Sigmoid colon (tissue), 7 donors: ENCODE data around the gene MGST3. TPM values are rescaled to one million over a fixed set of nuclear protein-coding genes. Genes with fewer than 3 reads are reported as not detected.

ENCODE experiments used
- DNase-seq: peaks from one replicate; pipeline ENCODE4 v3.0.0-alpha.2; 2019
- H3K27ac ChIP-seq, 4 donors: fragments of 200-600 bp; sonication (generic); one replicate each; pipeline ENCODE4 v1.5.1; 2016 to 2019; ENCODE audit warnings: mild to moderate bottlenecking in 1 of 4
- H3K27me3 ChIP-seq, 3 donors: fragments of 200-600 bp; sonication (generic); one replicate each; pipeline ENCODE4 v1.5.1; 2019; ENCODE audit warnings: mild to moderate bottlenecking in 1 of 3
- H3K36me3 ChIP-seq, 4 donors: fragments of 200-600 bp; sonication (generic); one replicate each; pipeline ENCODE4 v1.5.1; 2016 to 2019
- H3K4me1 ChIP-seq, 4 donors: fragments of 200-600 bp; sonication (generic); one replicate each; pipeline ENCODE4 v1.5.1; 2017 to 2019
- H3K4me3 ChIP-seq, 4 donors: fragments of 200-600 bp; sonication (generic); one replicate each; pipeline ENCODE4 v1.5.1; 2017 to 2019; ENCODE audit warnings: mild to moderate bottlenecking in 2 of 4, moderate library complexity in 1 of 4
- H3K9me3 ChIP-seq, 4 donors: fragments of 200-600 bp in 3 of 4; sonication (generic) in 3 of 4; one replicate each; pipeline versions ENCODE4 v1.5.1 to v1.6.1; 2013 to 2019
- CTCF ChIP-seq, 4 experiments: fragments of 450-650 bp in 3 of 4; fragments of 200-600 bp in 1 of 4; IDR thresholded peaks; one replicate each; pipeline ENCODE4 v1.5.1; 2016 to 2019; ENCODE audit warnings: antibody characterized with exemption in 4 of 4, mild to moderate bottlenecking in 3 of 4, moderate library complexity in 2 of 4
- EP300 ChIP-seq, 4 donors: sonication (generic); formaldehyde crosslinking; IDR thresholded peaks; one replicate each; pipeline ENCODE4 v1.6.1; 2017; ENCODE audit warnings: antibody characterized with exemption in 4 of 4
- POLR2A ChIP-seq, 2 donors: fragments of 450-650 bp; IDR thresholded peaks; one replicate each; pipeline ENCODE4 v1.6.1; 2016; ENCODE audit warnings: antibody characterized with exemption in 2 of 2, mild to moderate bottlenecking in 2 of 2, moderate library complexity in 2 of 2
- POLR2AphosphoS5 ChIP-seq, 4 donors: sonication (generic); formaldehyde crosslinking; IDR thresholded peaks; one replicate each; pipeline ENCODE4 v1.6.1; 2017; ENCODE audit warnings: antibody characterized with exemption in 4 of 4
- WGBS, 2 donors: extraction: QIAGEN DNeasy Blood & Tissue Kit; methylation state at CpG; one replicate each; pipeline ENCODE4 v1.1.7; 2013; 5-methylcytosine and 5-hydroxymethylcytosine counted together
- intact Hi-C: fragments of 100-400 bp; cut with DNase I; formaldehyde crosslinking; loops from one replicate; pipeline ENCODE4 v1.15.1; 2023
- polyA plus RNA-seq, 3 donors: library from polyadenylated mRNA; stranded (reverse); fragments of 200-250 nt; gene quantifications; one replicate each; pipeline ENCODE4 v1.2.3, GENCODE V29; 2013
- total RNA-seq, 4 donors: library from RNA; depleted of rRNA; stranded (reverse); fragments of >200 nt; gene quantifications; one replicate each; pipeline ENCODE4 v1.1.0, GENCODE V29; 2016
- donor health status: healthy with polysubstance abuse.
- donor health status: Bipolar disorder and iron deficiency.
- donor health status: healthy.

Gene MGST3
- total and polyA plus RNA-seq, 7 donors: 131 to 359 (median 191) TPM

- DNase-seq: no peak
- WGBS, 2 donors: 71 to 78% methylated on average over 1 of the region's 1 CpG
- Histone ChIP-seq H3K9me3 (no peaks in the 10 kb centered on the region), H3K27me3 (no peaks in the 10 kb centered on the region), H3K27ac (no peak overlapping the region), H3K36me3 (no peaks in the 10 kb centered on the region), H3K4me3 (no peak overlapping the region), H3K4me1 (no peaks in the 10 kb centered on the region)
- intact Hi-C loops: no loop called here
- TF ChIP-seq EP300 (IDR thresholded peaks at IDR 0.05): no peak
- no peak for TF ChIP-seq POLR2AphosphoS5 (IDR thresholded peaks at IDR 0.05)
- no peak for TF ChIP-seq CTCF (IDR thresholded peaks at IDR 0.05)
- TF ChIP-seq POLR2A (IDR thresholded peaks at IDR 0.05): no peak
These were observed 14.9 kb upstream of the MGST3 start for GRCh38 chr1:165616054-165616612.

- 93 to 94% methylated on average over 8 of the region's 8 CpGs for WGBS, 2 donors
- intact Hi-C loops: no loop called here
These were observed 14.0 kb upstream of the MGST3 start for GRCh38 chr1:165616987-165617546.

GRCh38 chr1:165619647-165620151 lies 11.3 kb upstream of the MGST3 start:
- Histone ChIP-seq H3K27ac (no peak overlapping the region), H3K27me3 (no peaks in the 10 kb centered on the region), H3K4me3 (no peak overlapping the region), H3K4me1 (no peaks in the 10 kb centered on the region), H3K9me3 (no peaks in the 10 kb centered on the region), H3K36me3 (no peaks in the 10 kb centered on the region)
- intact Hi-C loops: no loop called here
- TF ChIP-seq POLR2A (IDR thresholded peaks at IDR 0.05) (no peak), CTCF (IDR thresholded peaks at IDR 0.05) (no peak), EP300 (IDR thresholded peaks at IDR 0.05) (no peak), POLR2AphosphoS5 (IDR thresholded peaks at IDR 0.05) (no peak)
- WGBS, 2 donors: 67 to 83% methylated on average over 1 of the region's 1 CpG
- no peak for DNase-seq

More at GRCh38 chr1:165616987-165617546, 14.0 kb upstream of the MGST3 start:
- Histone ChIP-seq H3K27me3 (no peaks in the 10 kb centered on the region), H3K9me3 (no peaks in the 10 kb centered on the region), H3K27ac (no peak overlapping the region), H3K4me3 (no peak overlapping the region), H3K36me3 (no peaks in the 10 kb centered on the region), H3K4me1 (no peaks in the 10 kb centered on the region)
- DNase-seq: no peak
- TF ChIP-seq POLR2AphosphoS5 (IDR thresholded peaks at IDR 0.05) (no peak), POLR2A (IDR thresholded peaks at IDR 0.05) (no peak), CTCF (IDR thresholded peaks at IDR 0.05) (no peak), EP300 (IDR thresholded peaks at IDR 0.05) (no peak)

- H3K4me3 ChIP-seq: no peak overlapping the region
- TF ChIP-seq POLR2AphosphoS5 (IDR thresholded peaks at IDR 0.05): no peak
- no peak for TF ChIP-seq POLR2A (IDR thresholded peaks at IDR 0.05)
- TF ChIP-seq CTCF (IDR thresholded peaks at IDR 0.05): no peak
- no peak for TF ChIP-seq EP300 (IDR thresholded peaks at IDR 0.05)
- no peaks in the 10 kb centered on the region for H3K27me3 ChIP-seq
- H3K36me3 ChIP-seq: no peaks in the 10 kb centered on the region
- DNase-seq: no peak
- H3K4me1 ChIP-seq: no peaks in the 10 kb centered on the region
- intact Hi-C loops: no loop called here
- no peaks in the 10 kb centered on the region for H3K9me3 ChIP-seq
- H3K27ac ChIP-seq: no peak overlapping the region
These were observed 7.4 kb upstream of the MGST3 start for GRCh38 chr1:165623624-165624023.
